Astrocyte of the hippocampus (primary cell): ENCODE results near the gene CNDP2.
"Not testable (repeated sequence)": the region's sequence is repeated elsewhere in the genome, so short reads cannot be mapped to it uniquely, and the experiment has no call there.

Experiments
- DNase-seq: peaks from one replicate; pipeline ENCODE4 v3.0.0; 2011; ENCODE audit warnings: low read depth, low spot score

CNDP2 gene

GRCh38 chr18:74500372-74500771 is 4.2 kb downstream of the CNDP2 start:
- DNase-seq = no peak

- DNase-seq = not testable (repeated sequence)
Observed at GRCh38 chr18:74500774-74501173, 4.6 kb downstream of the CNDP2 start.

- no peak for DNase-seq
Observed at GRCh38 chr18:74501386-74501785, 5.2 kb downstream of the CNDP2 start.

- no peak for DNase-seq
Observed at GRCh38 chr18:74503137-74503536, 7.0 kb downstream of the CNDP2 start.

- no peak for DNase-seq
Observed at GRCh38 chr18:74505776-74506175, 9.6 kb downstream of the CNDP2 start.

GRCh38 chr18:74506448-74507084 is 10.4 kb downstream of the CNDP2 start:
- DNase-seq = no peak

- no peak for DNase-seq
Observed at GRCh38 chr18:74507097-74507881, 11.1 kb downstream of the CNDP2 start.

- DNase-seq = no peak
Observed at GRCh38 chr18:74507927-74508326, 11.8 kb downstream of the CNDP2 start.

- DNase-seq = no peak
Observed at GRCh38 chr18:74508366-74508765, 12.2 kb downstream of the CNDP2 start.

- DNase-seq = no peak
Observed at GRCh38 chr18:74508821-74509225, 12.7 kb downstream of the CNDP2 start.

- DNase-seq = no peak
Observed at GRCh38 chr18:74509856-74510769, 13.9 kb downstream of the CNDP2 start.

GRCh38 chr18:74510770-74511095 is 14.6 kb downstream of the CNDP2 start:
- DNase-seq = no peak

- DNase-seq = no peak
Observed at GRCh38 chr18:74511823-74512222, 15.7 kb downstream of the CNDP2 start.

GRCh38 chr18:74512321-74513053 is 16.3 kb downstream of the CNDP2 start:
- DNase-seq = no peak

GRCh38 chr18:74513149-74513882 is 17.2 kb downstream of the CNDP2 start:
- DNase-seq = no peak

- DNase-seq = no peak
Observed at GRCh38 chr18:74513883-74514205, 17.7 kb downstream of the CNDP2 start.

GRCh38 chr18:74514860-74515495 is 18.8 kb downstream of the CNDP2 start:
- DNase-seq = no peak

- no peak for DNase-seq
Observed at GRCh38 chr18:74515620-74516231, 19.6 kb downstream of the CNDP2 start.

GRCh38 chr18:74516271-74517235 is 20.4 kb downstream of the CNDP2 start:
- no peak for DNase-seq
